Bronchial epithelial cell (primary cell): ENCODE data around the gene HTT. TPM values are rescaled to one million over a fixed set of nuclear protein-coding genes. Genes with fewer than 3 reads are reported as not detected.

ENCODE experiments used
- DNase-seq: peaks from one replicate; pipeline ENCODE4 v3.0.0-alpha.2; 2010; ENCODE audit warnings: low read depth
- FAIRE-seq: peaks from 2 replicates; lab custom pipeline; 2011; peaks lifted over from hg19 to GRCh38; lab: Jason Lieb, UNC
- H3K27me3 ChIP-seq: 2 replicates; pipeline ENCODE4 v1.5.1; 2011; ENCODE audit warnings: low read length; ENCODE audit not compliant: control insufficient read depth, insufficient read depth
- H3K36me3 ChIP-seq: 2 replicates; pipeline ENCODE4 v1.5.1; 2011; ENCODE audit warnings: low read length; ENCODE audit not compliant: control insufficient read depth, insufficient read depth
- H3K4me3 ChIP-seq: 2 replicates; pipeline ENCODE4 v1.5.1; 2011; ENCODE audit warnings: mild to moderate bottlenecking, low read depth, low read length, control low read depth
- CTCF ChIP-seq: IDR thresholded peaks from 2 replicates; pipeline ENCODE4 v1.5.1; 2011; ENCODE audit warnings: mild to moderate bottlenecking, moderate library complexity, low read length, control low read depth, inconsistent platforms; ENCODE audit not compliant: insufficient read depth, severe bottlenecking
- total RNA-seq: library from RNA; depleted of rRNA; stranded (reverse); fragments of >200 nt; gene quantifications from 2 replicates; pipeline ENCODE4 v1.2.1, GENCODE V29; 2014

The HTT gene
- total RNA-seq, 1 donor from 2014 or later: 24.0 TPM

GRCh38 chr4:3285558-3286334 lies 211.3 kb downstream of the HTT start:
- Histone ChIP-seq H3K4me3 (no peak overlapping the region), H3K27me3 (peaks cover 9% of the 10 kb centered on the region), H3K36me3 (no peaks in the 10 kb centered on the region)
- FAIRE-seq (no peak), DNase-seq (no peak)
- no peak for TF ChIP-seq CTCF

GRCh38 chr4:3286335-3287175 lies 212.1 kb downstream of the HTT start:
- DNase-seq: no peak

GRCh38 chr4:3287271-3287971 lies 212.9 kb downstream of the HTT start:
- FAIRE-seq: no peak
- TF ChIP-seq CTCF: no peak
- no peak overlapping the region for H3K4me3 ChIP-seq
- H3K36me3 ChIP-seq: no peaks in the 10 kb centered on the region
- peaks cover 9% of the 10 kb centered on the region for H3K27me3 ChIP-seq
- DNase-seq: no peak

More at GRCh38 chr4:3286335-3287175, 212.1 kb downstream of the HTT start:
- Histone ChIP-seq H3K36me3 (no peaks in the 10 kb centered on the region), H3K27me3 (peaks cover 9% of the 10 kb centered on the region), H3K4me3 (no peak overlapping the region)
- FAIRE-seq: no peak
- TF ChIP-seq CTCF: no peak

- no peak for FAIRE-seq
- no peak for DNase-seq
- Histone ChIP-seq H3K27me3 (peaks cover 9% of the 10 kb centered on the region), H3K4me3 (no peak overlapping the region), H3K36me3 (no peaks in the 10 kb centered on the region)
- TF ChIP-seq CTCF: no peak
Measured at GRCh38 chr4:3287972-3288570, 213.6 kb downstream of the HTT start.

GRCh38 chr4:3288571-3289094 lies 214.2 kb downstream of the HTT start:
- Histone ChIP-seq H3K4me3 (no peak overlapping the region), H3K27me3 (peaks cover 9% of the 10 kb centered on the region), H3K36me3 (no peaks in the 10 kb centered on the region)
- DNase-seq (no peak), FAIRE-seq (no peak)
- TF ChIP-seq CTCF: no peak
